ENCODE data around the gene PLD2. TPM values are rescaled to one million over a fixed set of nuclear protein-coding genes. Genes with fewer than 3 reads are reported as not detected.
"Not testable (repeated sequence)": the region's sequence is repeated elsewhere in the genome, so short reads cannot be mapped to it uniquely, and the experiment has no call there.

The PLD2 gene
- total RNA-seq, 2 donors from 2014 or later, result 38.4 to 46.9 TPM

DNA sequence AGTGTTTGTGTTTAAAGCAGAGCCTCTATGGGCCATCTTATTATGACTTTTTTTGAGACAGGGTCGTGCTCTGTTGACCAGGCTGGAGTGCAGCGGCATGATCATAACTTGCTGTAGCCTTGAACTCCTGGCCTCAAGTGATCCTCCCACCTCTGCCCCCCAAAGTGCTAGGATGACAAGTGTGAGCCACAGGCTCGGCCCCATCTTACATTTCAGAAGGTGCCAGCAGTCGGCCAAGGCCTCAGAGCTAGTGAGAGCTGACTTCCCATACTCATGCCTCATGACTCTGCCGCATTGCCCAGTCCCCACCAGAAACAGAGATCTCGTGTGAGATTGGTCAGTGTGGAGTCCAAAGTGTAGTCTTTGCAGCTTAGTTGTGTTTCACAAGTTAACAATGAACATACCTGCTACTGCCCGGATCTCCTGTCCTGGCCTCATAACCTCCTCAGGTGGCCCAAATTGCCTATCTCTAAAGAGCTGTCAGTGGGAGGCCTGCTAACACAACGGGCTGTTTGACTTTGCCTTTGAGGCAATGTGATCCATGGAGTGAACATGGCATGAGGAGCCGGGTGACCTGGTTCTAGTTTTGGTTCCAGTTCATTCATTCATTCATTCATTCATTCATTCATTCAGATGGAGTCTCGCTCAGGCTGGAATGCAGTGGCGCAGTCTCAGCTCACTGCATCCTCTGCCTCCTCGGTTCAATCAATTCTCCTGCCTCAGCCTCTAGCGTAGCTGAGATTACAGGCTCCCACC, 39.9 kb downstream of the PLD2 start:
- Mint-ChIP-seq H3K9me3 (no peaks in the 10 kb centered on the region), H3K27me3 (peaks cover 0 to 3% of the 10 kb centered on the region in 2 donors), H3K4me3 (no peak overlapping the region), H3K27ac (no peak overlapping the region), H3K36me3 (peaks cover under 1% of the 10 kb centered on the region), H3K4me1 (ENCODE audit: low read depth in 2 of 2) (peaks cover 35 to 41% of the 10 kb centered on the region in 2 donors)
- ATAC-seq (no peak), DNase-seq (ENCODE audit: low spot score) (no peak)

DNA sequence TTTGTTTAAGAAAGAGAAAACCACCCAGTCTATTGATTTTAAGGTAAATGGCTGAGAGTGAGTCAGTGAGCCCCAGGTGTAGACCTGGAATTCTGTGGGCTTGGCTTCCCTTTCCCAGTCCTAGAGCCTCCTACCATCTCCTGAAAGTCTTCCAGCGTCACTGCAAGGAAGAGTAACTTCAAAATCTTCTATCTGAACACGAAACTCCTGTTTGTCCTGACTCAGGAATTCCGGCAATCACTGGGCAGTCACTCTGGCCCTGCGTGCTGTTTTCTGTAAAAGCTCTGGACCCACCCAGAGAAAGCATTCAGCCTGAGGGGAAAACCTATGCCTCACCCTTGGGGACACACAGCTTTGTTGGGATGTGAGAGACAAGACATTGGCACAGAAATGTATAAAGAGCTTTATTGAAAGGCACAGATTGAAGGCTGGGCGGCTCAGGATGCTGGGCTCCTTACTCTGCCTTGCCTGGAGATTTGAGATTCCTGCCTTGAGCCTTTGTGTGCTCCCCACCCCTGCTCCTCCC, 42.1 kb downstream of the PLD2 start:
- Mint-ChIP-seq H3K9me3 (peaks cover 5% of the 10 kb centered on the region), H3K36me3 (peaks cover 7% of the 10 kb centered on the region), H3K27ac (no peak overlapping the region), H3K4me3 (no peak overlapping the region), H3K27me3 (peaks cover 0 to 3% of the 10 kb centered on the region in 2 donors), H3K4me1 (ENCODE audit: low read depth in 2 of 2) (peaks cover 37 to 44% of the 10 kb centered on the region in 2 donors)
- DNase-seq (ENCODE audit: low spot score) (no peak), ATAC-seq (no peak)

DNA sequence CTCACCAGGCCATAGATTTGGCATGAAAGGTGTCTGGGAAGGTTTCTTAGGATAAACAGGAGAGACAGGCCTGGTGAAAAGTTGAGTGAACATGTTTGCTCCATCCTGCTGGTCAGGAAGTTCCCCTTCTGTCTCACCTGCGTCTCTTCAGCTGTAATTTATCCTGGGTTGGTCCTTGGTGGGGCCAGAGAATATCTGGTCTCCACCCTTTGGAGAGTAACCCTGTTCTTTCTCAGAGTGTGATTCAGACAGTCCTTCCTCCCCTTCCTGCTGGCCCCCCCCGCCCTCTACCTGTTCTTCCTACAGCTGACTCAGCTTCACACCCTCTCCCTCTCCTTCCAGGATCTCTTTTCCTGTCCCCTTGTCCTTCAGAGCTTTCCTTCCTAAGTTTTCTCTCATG, 43.3 kb downstream of the PLD2 start:
- DNase-seq (ENCODE audit: low spot score) (no peak), ATAC-seq (no peak)
- Mint-ChIP-seq H3K4me1 (ENCODE audit: low read depth in 2 of 2) (peaks cover 43 to 45% of the 10 kb centered on the region in 2 donors), H3K27ac (peak overlapping the region in 1 of 2 donors; percentile 20), H3K27me3 (peaks cover 0 to 3% of the 10 kb centered on the region in 2 donors), H3K9me3 (peaks cover 5% of the 10 kb centered on the region), H3K4me3 (no peak overlapping the region), H3K36me3 (peaks cover 7% of the 10 kb centered on the region)

DNA sequence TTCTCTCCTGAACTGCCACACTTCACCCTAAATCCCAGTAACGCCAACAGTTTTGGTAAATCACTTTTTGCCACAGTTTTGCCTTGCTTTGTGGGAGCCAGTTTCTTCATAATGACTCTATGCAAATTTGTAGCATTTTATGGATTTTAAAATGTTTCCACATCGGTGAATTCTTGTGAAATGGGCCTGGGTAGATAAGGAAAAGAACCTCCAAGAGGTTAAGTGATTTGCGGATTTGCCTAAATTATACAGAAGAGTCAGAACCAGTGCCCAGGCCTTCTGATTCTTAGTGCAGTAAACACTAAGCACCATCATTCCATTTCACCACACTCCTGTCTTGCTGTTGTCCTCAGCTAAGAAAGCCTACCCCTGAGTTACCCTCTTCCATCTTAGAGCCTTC, 44.1 kb downstream of the PLD2 start:
- no peak for DNase-seq (ENCODE audit: low spot score)
- H3K27ac Mint-ChIP-seq, result no peak overlapping the region
- peaks cover 7% of the 10 kb centered on the region for H3K36me3 Mint-ChIP-seq
- ATAC-seq, result no peak
- H3K9me3 Mint-ChIP-seq, result peaks cover 5% of the 10 kb centered on the region
- H3K4me3 Mint-ChIP-seq, result no peak overlapping the region
- H3K4me1 Mint-ChIP-seq (ENCODE audit: low read depth in 2 of 2), result peaks cover 39 to 40% of the 10 kb centered on the region in 2 donors
- peaks cover 0 to 3% of the 10 kb centered on the region in 2 donors for H3K27me3 Mint-ChIP-seq

DNA sequence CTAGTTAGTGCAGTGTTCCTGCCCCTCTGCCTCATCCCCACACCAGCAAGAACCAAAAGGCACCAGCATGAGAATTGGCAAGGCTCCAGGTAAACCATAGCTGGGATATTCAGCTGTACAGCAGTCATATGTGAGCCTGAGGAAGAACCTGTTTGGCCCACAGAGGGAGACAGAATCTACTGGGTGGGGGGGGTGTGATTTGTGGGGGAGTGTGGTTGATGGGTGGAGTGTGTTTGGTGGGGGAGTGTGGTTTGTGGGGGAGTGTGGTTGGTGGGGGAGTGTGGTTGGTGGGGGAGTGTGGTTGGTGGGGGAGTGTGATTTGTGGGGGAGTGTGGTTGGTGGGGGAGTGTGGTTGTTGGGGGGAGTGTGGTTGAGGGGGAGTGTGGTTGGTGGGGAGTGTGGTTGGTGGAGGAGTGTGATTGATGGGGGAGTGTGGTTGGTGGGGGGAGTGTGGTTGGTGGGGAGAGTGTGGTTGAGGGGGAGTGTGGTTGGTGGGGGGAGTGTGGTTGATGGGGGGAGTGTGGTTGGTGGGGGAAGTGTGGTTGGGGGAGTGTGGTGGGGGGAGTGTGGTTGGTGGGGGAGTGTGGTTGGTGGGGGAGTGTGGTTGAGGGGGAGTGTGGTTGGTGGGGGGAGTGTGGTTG, 45.7 kb downstream of the PLD2 start:
- H3K27ac Mint-ChIP-seq, result peak overlapping the region; percentile 15 to 60
- H3K4me3 Mint-ChIP-seq, result no peak overlapping the region
- DNase-seq (ENCODE audit: low spot score), result no peak
- ATAC-seq, result no peak
- H3K27me3 Mint-ChIP-seq, result peaks cover 0 to 3% of the 10 kb centered on the region in 2 donors
- H3K4me1 Mint-ChIP-seq (ENCODE audit: low read depth in 2 of 2), result peaks cover 32 to 42% of the 10 kb centered on the region in 2 donors
- peaks cover 7% of the 10 kb centered on the region for H3K36me3 Mint-ChIP-seq
- H3K9me3 Mint-ChIP-seq, result peaks cover 5% of the 10 kb centered on the region

DNA sequence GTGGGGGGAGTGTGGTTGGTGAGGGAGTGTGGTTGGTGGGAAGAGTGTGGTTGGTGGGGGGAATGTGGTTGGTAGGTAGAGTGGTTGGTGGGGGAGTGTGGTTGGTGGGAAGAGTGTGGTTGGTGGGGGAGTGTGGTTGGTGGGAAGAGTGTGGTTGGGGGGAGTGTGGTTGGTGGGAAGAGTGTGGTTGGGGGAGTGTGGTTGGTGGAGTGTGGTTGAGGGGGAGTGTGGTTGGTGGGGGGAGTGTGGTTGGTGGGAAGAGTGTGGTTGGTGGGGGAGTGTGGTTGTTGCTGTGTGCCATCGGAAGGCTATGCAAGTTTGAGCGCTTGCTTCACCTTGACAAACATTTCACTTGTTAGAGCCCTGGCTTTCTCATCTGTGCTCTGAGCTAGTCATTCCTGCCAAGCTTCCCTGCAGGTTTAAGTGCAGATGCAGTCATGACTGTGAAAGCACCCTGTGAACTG, 46.3 kb downstream of the PLD2 start:
- Mint-ChIP-seq H3K4me3 (no peak overlapping the region), H3K4me1 (ENCODE audit: low read depth in 2 of 2) (peaks cover 30 to 40% of the 10 kb centered on the region in 2 donors), H3K27me3 (peaks cover 0 to 3% of the 10 kb centered on the region in 2 donors), H3K9me3 (peaks cover 5% of the 10 kb centered on the region), H3K27ac (peak overlapping the region in 1 of 2 donors; percentile 50), H3K36me3 (peaks cover 7% of the 10 kb centered on the region)
- ATAC-seq, result no peak
- DNase-seq (ENCODE audit: low spot score), result no peak

DNA sequence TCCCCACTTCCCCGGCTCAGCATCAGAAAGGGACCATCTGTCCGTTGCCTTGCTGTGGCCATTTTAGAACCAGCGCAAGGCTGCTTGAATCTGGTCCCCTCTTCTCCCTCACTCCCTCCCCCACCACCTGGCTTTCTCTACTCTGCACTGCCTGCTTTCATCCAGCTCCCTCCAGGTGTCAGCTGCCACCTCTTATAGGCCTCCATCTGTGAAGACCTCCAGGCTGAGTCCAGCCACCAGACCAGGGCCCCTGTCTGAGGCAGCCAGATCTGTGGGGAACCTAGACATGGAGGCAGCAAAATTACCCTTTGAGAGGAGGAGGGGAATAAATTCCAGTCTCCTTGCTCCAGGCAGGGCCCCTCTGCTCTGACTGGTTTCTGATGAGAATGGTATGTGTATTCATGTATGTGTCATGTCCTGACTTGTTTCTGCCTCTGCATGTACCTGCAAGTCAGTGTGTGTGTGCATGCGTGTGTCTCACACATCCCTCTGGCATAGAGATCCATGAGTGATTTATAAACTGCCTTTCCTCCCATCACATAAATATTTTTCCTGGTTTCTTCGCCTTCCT, 47.2 kb downstream of the PLD2 start:
- H3K27ac Mint-ChIP-seq, result peak overlapping the region in 1 of 2 donors; percentile 66
- peaks cover 30 to 46% of the 10 kb centered on the region in 2 donors for H3K4me1 Mint-ChIP-seq (ENCODE audit: low read depth in 2 of 2)
- peaks cover 5% of the 10 kb centered on the region for H3K9me3 Mint-ChIP-seq
- ATAC-seq (no peak), DNase-seq (ENCODE audit: low spot score) (no peak)
- no peak overlapping the region for H3K4me3 Mint-ChIP-seq
- peaks cover 0 to 3% of the 10 kb centered on the region in 2 donors for H3K27me3 Mint-ChIP-seq
- H3K36me3 Mint-ChIP-seq, result peaks cover 7% of the 10 kb centered on the region

DNA sequence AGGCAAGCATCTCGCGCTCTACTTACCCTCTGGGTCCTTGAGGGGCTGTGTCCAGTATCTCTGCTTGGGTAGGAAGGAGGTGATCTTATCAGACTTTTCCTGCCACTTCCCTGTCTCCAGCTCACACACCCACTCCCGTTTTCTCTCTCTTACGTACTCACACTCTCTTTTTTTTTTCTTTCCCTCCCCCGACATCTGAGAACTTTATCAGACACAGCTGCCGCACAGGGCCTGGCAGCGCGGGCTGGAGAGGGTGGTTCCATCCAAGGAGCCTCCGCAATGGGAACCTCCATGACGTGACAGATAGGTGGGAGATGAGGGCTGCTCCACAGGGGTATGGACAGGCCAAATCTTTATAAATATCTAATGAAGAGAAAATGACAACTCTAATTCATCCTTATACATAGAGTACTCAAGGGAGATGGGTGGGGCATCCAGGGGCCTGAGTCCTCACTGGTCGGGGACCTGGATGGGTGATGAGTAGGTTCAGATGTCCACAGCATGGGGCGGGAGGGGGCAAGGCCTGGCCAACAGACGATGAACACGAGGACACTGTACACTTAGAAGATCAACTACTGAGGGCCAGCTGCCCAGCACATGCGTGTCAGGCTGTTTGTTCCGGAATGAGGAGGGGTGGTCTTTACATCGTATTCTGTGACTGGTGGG, 49.5 kb downstream of the PLD2 start:
- DNase-seq (ENCODE audit: low spot score) (no peak), ATAC-seq (no peak)
- peaks cover 7% of the 10 kb centered on the region for H3K36me3 Mint-ChIP-seq
- no peak overlapping the region for H3K27ac Mint-ChIP-seq
- peaks cover 5% of the 10 kb centered on the region for H3K9me3 Mint-ChIP-seq
- H3K4me1 Mint-ChIP-seq (ENCODE audit: low read depth in 2 of 2), result peaks cover 22 to 37% of the 10 kb centered on the region in 2 donors
- H3K4me3 Mint-ChIP-seq, result no peak overlapping the region
- no peaks in the 10 kb centered on the region for H3K27me3 Mint-ChIP-seq

DNA sequence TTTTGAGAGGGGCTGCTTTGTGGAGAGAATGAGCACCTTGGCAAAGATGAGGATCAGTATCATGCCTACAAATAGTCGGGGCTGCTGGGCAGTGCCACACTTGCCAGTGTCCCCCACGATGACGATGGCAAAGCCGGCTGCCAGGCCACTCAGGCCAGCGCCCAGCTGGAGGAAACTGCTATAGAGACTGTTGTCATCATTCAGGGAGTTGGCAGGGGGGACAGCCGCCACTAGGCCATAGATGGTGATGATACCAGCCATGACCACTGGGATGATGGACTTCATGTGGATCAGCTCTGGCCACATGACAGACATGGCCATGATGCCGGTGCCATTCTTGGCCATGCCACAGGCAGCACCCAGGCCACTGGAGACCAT, 50.0 kb downstream of the PLD2 start:
- ATAC-seq (no peak), DNase-seq (ENCODE audit: low spot score) (no peak)
- peaks cover 6% of the 10 kb centered on the region for H3K36me3 Mint-ChIP-seq
- no peaks in the 10 kb centered on the region for H3K27me3 Mint-ChIP-seq
- H3K27ac Mint-ChIP-seq, result no peak overlapping the region
- H3K9me3 Mint-ChIP-seq, result peaks cover 4% of the 10 kb centered on the region
- no peak overlapping the region for H3K4me3 Mint-ChIP-seq
- peaks cover 17 to 34% of the 10 kb centered on the region in 2 donors for H3K4me1 Mint-ChIP-seq (ENCODE audit: low read depth in 2 of 2)

DNA sequence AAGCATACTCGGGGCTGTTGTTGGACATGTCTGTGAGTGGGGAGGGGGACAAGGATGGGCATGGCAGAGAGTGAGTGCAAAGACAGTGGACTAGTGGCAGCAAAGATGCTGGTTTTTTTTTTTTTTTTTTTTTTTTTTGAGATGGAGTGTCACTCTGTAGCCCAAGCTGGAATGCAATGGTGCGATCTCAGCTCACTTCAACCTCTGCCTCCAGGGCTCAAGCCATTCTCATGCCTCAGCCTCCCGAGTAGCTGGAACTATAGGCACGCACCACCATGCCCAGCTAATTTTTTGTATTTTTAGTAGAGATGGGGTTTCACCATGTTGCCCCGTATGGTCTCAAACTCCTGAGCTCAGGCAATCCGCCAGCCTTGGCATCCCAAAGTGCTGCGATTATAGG, 50.4 kb downstream of the PLD2 start:
- not testable (repeated sequence) for ATAC-seq; H3K4me3 Mint-ChIP-seq; H3K27me3 Mint-ChIP-seq; H3K36me3 Mint-ChIP-seq; DNase-seq (ENCODE audit: low spot score); H3K9me3 Mint-ChIP-seq; H3K27ac Mint-ChIP-seq
- H3K4me1 Mint-ChIP-seq (ENCODE audit: low read depth in 2 of 2), result peaks cover 12 to 30% of the 10 kb centered on the region in 2 donors

DNA sequence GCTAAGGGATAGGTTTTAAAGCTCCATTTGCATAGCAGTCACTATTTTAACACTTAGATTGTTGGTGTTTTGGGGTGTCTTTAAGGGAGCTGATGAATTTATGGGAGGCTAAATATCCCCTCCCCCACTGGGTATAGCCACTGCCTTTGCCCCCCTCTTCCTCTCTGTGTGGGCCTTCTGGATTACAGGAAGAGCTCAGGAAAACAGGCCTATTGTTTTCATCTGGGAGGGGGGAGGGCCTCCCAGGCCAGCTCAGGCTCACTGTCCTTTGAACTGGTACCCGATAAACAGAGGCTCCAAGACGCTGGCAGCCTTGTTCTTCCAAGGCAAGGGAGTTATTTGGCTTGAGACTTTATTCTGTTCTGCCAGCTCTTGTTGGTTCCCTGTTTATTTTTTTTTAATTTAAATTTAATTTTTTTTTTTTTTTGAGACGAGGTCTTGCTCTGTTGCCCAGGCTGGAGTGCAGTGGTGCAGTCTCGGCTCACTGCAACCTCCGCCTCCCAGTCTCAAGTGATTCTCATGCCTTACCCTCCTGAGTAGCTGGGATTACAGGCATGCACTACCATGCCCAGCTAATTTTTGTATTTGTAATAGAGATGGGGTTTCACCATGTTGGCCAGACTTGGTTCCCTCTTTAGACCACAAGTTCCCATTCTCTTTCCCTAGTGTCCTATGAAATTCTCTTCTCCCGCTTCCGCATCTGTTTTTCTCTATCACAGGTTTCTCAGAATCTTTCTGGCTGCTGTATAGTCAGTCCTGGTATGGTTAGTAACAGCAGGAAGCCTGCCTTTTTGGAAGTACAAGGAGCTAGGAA, 51.3 kb downstream of the PLD2 start:
- Mint-ChIP-seq H3K27me3 (no peaks in the 10 kb centered on the region), H3K9me3 (no peaks in the 10 kb centered on the region), H3K27ac (no peak overlapping the region), H3K4me1 (ENCODE audit: low read depth in 2 of 2) (peaks cover 10 to 29% of the 10 kb centered on the region in 2 donors), H3K4me3 (no peak overlapping the region), H3K36me3 (no peaks in the 10 kb centered on the region)
- ATAC-seq (no peak), DNase-seq (ENCODE audit: low spot score) (no peak)

DNA sequence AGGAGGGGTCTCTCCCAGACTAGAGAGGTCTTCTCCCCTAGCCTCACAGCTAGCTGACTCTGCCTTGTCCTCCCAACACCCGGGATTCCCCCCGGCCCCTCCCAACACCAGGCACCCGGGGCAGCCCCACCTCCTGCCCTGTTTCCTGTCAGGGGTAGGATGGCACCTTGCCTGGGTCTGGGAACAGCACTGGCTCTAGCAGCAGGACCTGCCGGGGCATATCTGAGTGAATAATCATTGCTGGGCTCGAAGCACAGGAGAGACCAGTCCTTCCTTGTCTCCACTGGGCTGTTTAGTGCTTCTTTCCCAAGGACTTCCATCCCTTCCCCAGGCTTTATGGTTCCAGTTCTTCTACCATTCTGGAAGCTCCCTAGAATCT, 51.9 kb downstream of the PLD2 start:
- H3K9me3 Mint-ChIP-seq, result no peaks in the 10 kb centered on the region
- DNase-seq (ENCODE audit: low spot score) (no peak), ATAC-seq (no peak)
- H3K27ac Mint-ChIP-seq, result no peak overlapping the region
- no peaks in the 10 kb centered on the region for H3K36me3 Mint-ChIP-seq
- no peak overlapping the region for H3K4me3 Mint-ChIP-seq
- H3K27me3 Mint-ChIP-seq, result no peaks in the 10 kb centered on the region
- H3K4me1 Mint-ChIP-seq (ENCODE audit: low read depth in 2 of 2), result peaks cover 10 to 29% of the 10 kb centered on the region in 2 donors
